Neuron (in vitro differentiated cells): Measurements from ENCODE around the gene DDTL.

Experiments
- H2AFZ ChIP-seq: one replicate; pipeline ENCODE4 v1.6.1; 2013; ENCODE audit warnings: low read depth, mild to moderate bottlenecking, inconsistent platforms, low read length, moderate library complexity
- H3K27me3 ChIP-seq: one replicate; pipeline ENCODE4 v1.6.1; 2013; ENCODE audit warnings: low read length; ENCODE audit not compliant: insufficient read depth
- H3K36me3 ChIP-seq: one replicate; pipeline ENCODE4 v1.6.1; 2013; ENCODE audit warnings: low read length; ENCODE audit not compliant: insufficient read depth
- H3K4me1 ChIP-seq: one replicate; pipeline ENCODE4 v1.6.1; 2013; ENCODE audit warnings: low read length; ENCODE audit not compliant: insufficient read depth
- H3K4me3 ChIP-seq: 2 replicates; pipeline ENCODE4 v1.5.1; 2013; ENCODE audit warnings: mild to moderate bottlenecking, low read length, moderate library complexity
- H3K9me3 ChIP-seq: one replicate; pipeline ENCODE4 v1.6.1; 2013; ENCODE audit warnings: low read length

DDTL gene

GRCh38 chr22:24003887-24004286 is 37.2 kb downstream of the DDTL start:
- Histone ChIP-seq H3K9me3 (peaks cover 4% of the 10 kb centered on the region), H2AFZ (no peak overlapping the region), H3K4me3 (no peak overlapping the region), H3K4me1 (no peaks in the 10 kb centered on the region), H3K36me3 (no peaks in the 10 kb centered on the region), H3K27me3 (peaks cover 3% of the 10 kb centered on the region)

GRCh38 chr22:24005201-24005600 is 38.5 kb downstream of the DDTL start, which contains the start of gene GSTT4:
Gene GSTT4 (minus strand): TSS chr22:24005453. CDS start chr22:24005356, 97 bp downstream.
- H3K4me1 ChIP-seq: no peaks in the 10 kb centered on the region

DNA sequence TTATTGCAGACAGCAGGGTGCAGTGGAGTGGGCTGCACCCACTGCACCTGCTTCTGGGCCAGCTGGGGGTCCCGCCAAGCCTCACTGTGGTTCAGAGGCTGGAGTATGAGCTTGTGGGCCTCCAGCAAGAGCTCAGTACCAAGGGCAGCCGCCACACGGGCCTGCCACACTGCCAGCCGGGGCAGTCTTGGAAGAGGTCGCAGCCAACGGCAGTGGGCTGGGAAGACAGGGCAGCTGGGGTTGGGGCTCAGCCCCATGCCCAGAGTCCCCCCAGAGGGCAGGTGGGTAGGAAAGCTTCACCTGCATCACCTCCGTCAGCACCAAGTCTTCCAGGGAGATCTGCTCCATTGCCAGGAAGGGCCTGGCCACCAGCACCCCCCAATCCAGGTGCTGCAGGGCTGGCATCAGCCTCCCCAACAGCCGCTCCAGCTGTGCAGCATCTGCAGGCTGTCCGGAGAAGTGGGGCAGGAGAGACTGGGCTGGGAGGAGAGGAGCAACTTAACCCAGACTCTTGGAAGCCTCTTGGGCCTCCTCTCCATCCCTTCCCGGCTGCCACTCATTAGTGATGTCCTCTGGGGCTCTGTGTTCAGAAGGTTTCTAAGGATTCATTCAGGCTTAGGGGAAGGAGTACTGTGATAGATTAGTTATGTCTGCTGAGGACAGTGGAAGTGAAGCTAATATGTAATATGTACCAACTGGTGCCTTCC is 39.7 kb downstream of the DDTL start:
- peaks cover 4% of the 10 kb centered on the region for H3K9me3 ChIP-seq
- no peaks in the 10 kb centered on the region for H3K36me3 ChIP-seq
- H2AFZ ChIP-seq: no peak overlapping the region
- peaks cover 3% of the 10 kb centered on the region for H3K27me3 ChIP-seq
- H3K4me3 ChIP-seq: no peak overlapping the region
- no peaks in the 10 kb centered on the region for H3K4me1 ChIP-seq

More at GRCh38 chr22:24005201-24005600, 38.5 kb downstream of the DDTL start, which contains the start of gene GSTT4:
- no peak within 1 kb of the TSS for H3K4me3 ChIP-seq
- H3K36me3 ChIP-seq: no peaks in the 10 kb centered on the region
- no peak within 1 kb of the TSS for H2AFZ ChIP-seq
- peaks cover 4% of the 10 kb centered on the region for H3K9me3 ChIP-seq
- peaks cover 3% of the 10 kb centered on the region for H3K27me3 ChIP-seq

- Histone ChIP-seq H3K4me1 (no peaks in the 10 kb centered on the region), H3K36me3 (no peaks in the 10 kb centered on the region)
These were observed 40.2 kb downstream of the DDTL start for GRCh38 chr22:24006914-24007214.

GRCh38 chr22:24007253-24008021 is 40.7 kb downstream of the DDTL start:
- H3K9me3 ChIP-seq: peaks cover 4% of the 10 kb centered on the region
- H3K4me3 ChIP-seq: no peak overlapping the region
- H3K4me1 ChIP-seq: peaks cover 3% of the 10 kb centered on the region
- H3K27me3 ChIP-seq: peaks cover 3% of the 10 kb centered on the region
- H2AFZ ChIP-seq: no peak overlapping the region
- H3K36me3 ChIP-seq: no peaks in the 10 kb centered on the region

More at GRCh38 chr22:24006914-24007214, 40.2 kb downstream of the DDTL start:
- Histone ChIP-seq H3K27me3 (peaks cover 3% of the 10 kb centered on the region), H2AFZ (no peak overlapping the region), H3K4me3 (no peak overlapping the region), H3K9me3 (peaks cover 4% of the 10 kb centered on the region)

- peaks cover 4% of the 10 kb centered on the region for H3K9me3 ChIP-seq
- H3K4me1 ChIP-seq: peaks cover 5% of the 10 kb centered on the region
- no peak overlapping the region for H3K4me3 ChIP-seq
- H2AFZ ChIP-seq: no peak overlapping the region
- H3K36me3 ChIP-seq: no peaks in the 10 kb centered on the region
- peaks cover 3% of the 10 kb centered on the region for H3K27me3 ChIP-seq
These were observed 41.3 kb downstream of the DDTL start for GRCh38 chr22:24008022-24008283.

- peaks cover 4% of the 10 kb centered on the region for H3K9me3 ChIP-seq
- H3K36me3 ChIP-seq: no peaks in the 10 kb centered on the region
- H3K4me1 ChIP-seq: peaks cover 5% of the 10 kb centered on the region
- no peak overlapping the region for H2AFZ ChIP-seq
- H3K27me3 ChIP-seq: peaks cover 3% of the 10 kb centered on the region
- H3K4me3 ChIP-seq: no peak overlapping the region
These were observed 41.9 kb downstream of the DDTL start for GRCh38 chr22:24008381-24009226.

DNA sequence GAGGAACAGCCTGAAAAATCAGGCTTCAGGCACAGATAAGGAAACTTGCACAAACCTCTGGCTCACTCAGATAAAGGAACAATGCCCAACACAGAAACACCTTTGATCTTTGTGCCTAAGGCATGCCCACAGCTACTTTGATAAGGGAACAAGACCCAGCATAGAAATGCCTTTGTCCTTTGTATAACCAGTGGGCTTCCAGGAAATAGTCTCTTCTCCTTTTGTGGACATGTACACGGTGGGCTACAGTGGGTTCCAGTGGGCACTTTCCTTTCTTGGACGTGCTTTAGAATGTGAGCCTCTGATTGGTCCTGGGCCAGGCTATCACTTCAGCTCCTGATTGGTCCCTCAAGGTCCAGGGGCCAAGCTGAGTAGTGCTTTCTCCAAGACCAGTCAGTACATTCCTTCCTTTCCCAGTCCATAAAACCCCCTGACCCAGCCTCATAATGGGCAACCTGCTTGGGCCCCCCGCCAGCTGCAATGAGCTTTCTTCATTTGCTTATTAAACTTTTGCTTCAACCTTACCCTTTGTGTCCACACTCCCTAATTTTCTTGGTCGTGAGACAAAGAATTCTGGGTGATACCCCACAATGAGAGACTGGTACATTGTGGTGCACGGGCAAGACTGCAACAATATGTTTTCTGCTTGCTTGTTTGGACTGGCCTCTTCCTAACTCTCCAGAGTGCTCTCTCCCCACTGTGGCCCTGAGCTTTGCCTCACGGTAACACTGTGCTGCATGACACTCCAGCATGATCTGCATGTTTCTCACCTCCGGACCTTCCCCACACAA is 42.7 kb downstream of the DDTL start:
- H3K4me1 ChIP-seq: peaks cover 5% of the 10 kb centered on the region
- H3K9me3 ChIP-seq: peaks cover 4% of the 10 kb centered on the region

GRCh38 chr22:24010018-24010391 is 43.3 kb downstream of the DDTL start:
- no peak overlapping the region for H2AFZ ChIP-seq
- peaks cover 3% of the 10 kb centered on the region for H3K27me3 ChIP-seq
- peaks cover 5% of the 10 kb centered on the region for H3K4me1 ChIP-seq
- H3K36me3 ChIP-seq: no peaks in the 10 kb centered on the region
- no peak overlapping the region for H3K4me3 ChIP-seq
- H3K9me3 ChIP-seq: peaks cover 4% of the 10 kb centered on the region

More for the DNA sequence above, 42.7 kb downstream of the DDTL start:
- Histone ChIP-seq H3K36me3 (no peaks in the 10 kb centered on the region), H3K4me3 (no peak overlapping the region), H2AFZ (no peak overlapping the region), H3K27me3 (peaks cover 3% of the 10 kb centered on the region)

DNA sequence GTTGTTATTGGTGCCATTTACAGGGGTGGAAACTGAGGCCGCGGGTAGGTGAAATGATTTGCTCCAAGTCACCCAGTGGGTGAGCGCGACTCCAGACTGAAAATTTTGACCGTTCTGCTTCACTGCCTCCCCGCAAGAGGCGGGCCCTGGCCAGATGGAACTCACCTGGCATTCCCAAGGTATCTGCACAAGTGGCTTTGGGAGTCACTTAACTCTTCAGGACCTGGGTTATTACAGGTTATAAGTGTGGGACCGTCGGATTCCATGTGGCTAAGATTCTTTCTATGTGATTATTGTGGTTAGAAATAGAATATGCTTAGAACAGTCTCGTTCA is 45.0 kb downstream of the DDTL start:
- peaks cover 5% of the 10 kb centered on the region for H3K9me3 ChIP-seq
- H2AFZ ChIP-seq: peak overlapping the region; percentile 43
- H3K27me3 ChIP-seq: peaks cover 3% of the 10 kb centered on the region
- peaks cover 5% of the 10 kb centered on the region for H3K4me1 ChIP-seq
- no peaks in the 10 kb centered on the region for H3K36me3 ChIP-seq
- H3K4me3 ChIP-seq: peak overlapping the region; percentile 70

DNA sequence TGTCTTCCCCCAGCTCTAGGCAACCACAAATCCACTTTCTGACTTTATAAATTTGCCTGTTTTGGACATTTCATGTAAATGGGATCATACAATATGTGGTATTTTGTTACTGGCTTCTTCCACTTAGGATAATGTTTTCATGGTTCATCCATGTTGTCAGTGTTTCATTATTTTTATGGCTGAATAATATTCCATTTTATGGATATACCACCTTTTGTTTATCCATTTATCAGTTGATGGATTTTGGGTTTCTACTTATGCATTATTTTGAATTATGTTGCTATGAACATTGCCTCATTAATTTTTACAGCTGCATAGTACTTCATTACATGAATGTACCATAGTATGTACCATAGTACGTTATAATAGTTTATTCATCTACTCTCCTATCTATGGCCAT is 49.5 kb downstream of the DDTL start:
- H3K27me3 ChIP-seq: no peaks in the 10 kb centered on the region
- peaks cover 5% of the 10 kb centered on the region for H3K4me1 ChIP-seq
- peaks cover 9% of the 10 kb centered on the region for H3K36me3 ChIP-seq
- no peak overlapping the region for H2AFZ ChIP-seq
- H3K4me3 ChIP-seq: no peak overlapping the region
- peaks cover 2% of the 10 kb centered on the region for H3K9me3 ChIP-seq

- Histone ChIP-seq H3K4me1 (no peaks in the 10 kb centered on the region), H3K36me3 (peaks cover 12% of the 10 kb centered on the region), H3K9me3 (no peaks in the 10 kb centered on the region), H3K4me3 (no peak overlapping the region), H3K27me3 (no peaks in the 10 kb centered on the region), H2AFZ (no peak overlapping the region)
These were observed 54.6 kb downstream of the DDTL start for GRCh38 chr22:24021304-24021703.
